A549 (cell line): ENCODE results near the gene ZBTB20. TPM values are rescaled to one million over a fixed set of nuclear protein-coding genes. Genes with fewer than 3 reads are reported as not detected.

Experiments used
- ATAC-seq, 2 experiments: fragments of 200-7000 bp in 1 of 2; fragments of >200 bp in 1 of 2; cut with Nextera tagmentation in 1 of 2; cut with Tn5 transposase in 1 of 2; 3 replicates each; pipeline versions ENCODE4 v1.8.0 to v1.9.1; 2018 to 2020; ENCODE audit warnings: mild to moderate bottlenecking in 1 of 2, moderate library complexity in 1 of 2
- CTCF ChIA-PET: fragments of 300-600 bp; sonication (Branson Sonifier 250); formaldehyde crosslinking; extraction: SDS; loops from one replicate; lab custom pipeline; 2021; ENCODE audit warnings: antibody characterized with exemption, inconsistent platforms; lab: Yijun Ruan, JAX
- POLR2A ChIA-PET: fragments of 350-600 bp; formaldehyde crosslinking; extraction: SDS; loops from one replicate; lab custom pipeline; 2021; ENCODE audit warnings: antibody characterized with exemption, inconsistent platforms; lab: Yijun Ruan, JAX
- DNase-seq, 2 experiments: peaks; one replicate each; pipeline versions ENCODE4 v3.0.0 to v3.0.0-alpha.2; 2011 to 2016; ENCODE audit warnings: low read depth in 1 of 2, low spot score in 1 of 2
- FAIRE-seq: peaks from 2 replicates; lab custom pipeline; 2011; peaks lifted over from hg19 to GRCh38; lab: Jason Lieb, UNC
- H3K27ac ChIP-seq, 2 experiments: fragments of >200 bp; sonication (Bioruptor Twin); formaldehyde crosslinking; 3 replicates each; pipeline ENCODE4 v1.5.1; 2016 to 2017
- H3K4me1 ChIP-seq: fragments of >200 bp; sonication (Bioruptor Twin); formaldehyde crosslinking; 3 replicates; pipeline ENCODE4 v1.6.1; 2016
- H3K4me2 ChIP-seq: fragments of >200 bp; sonication (Bioruptor Twin); formaldehyde crosslinking; 3 replicates; pipeline ENCODE4 v1.6.1; 2016
- H3K4me3 ChIP-seq: fragments of >200 bp; sonication (Bioruptor Twin); formaldehyde crosslinking; 3 replicates; pipeline ENCODE4 v1.5.1; 2016
- H3K9me3 ChIP-seq: fragments of >200 bp; sonication (Bioruptor Twin); formaldehyde crosslinking; 3 replicates; pipeline ENCODE4 v1.6.1; 2016
- BHLHE40 ChIP-seq: IDR thresholded peaks from 2 replicates; pipeline ENCODE4 v1.6.1; 2012; ENCODE audit warnings: low read depth, low read length, inconsistent platforms
- CEBPB ChIP-seq, 2 experiments: fragments of >200 bp in 1 of 2; sonication (Bioruptor Twin) in 1 of 2; formaldehyde crosslinking in 1 of 2; IDR thresholded peaks; 2 replicates each; pipeline ENCODE4 v1.6.1; 2012 to 2016
- CHD2 ChIP-seq: fragments of 150-350 bp; IDR thresholded peaks from 2 replicates; pipeline ENCODE4 v1.6.1; 2014; ENCODE audit warnings: low read length; ENCODE audit not compliant: partially characterized antibody
- CHD4 ChIP-seq: fragments of 200-600 bp; sonication (generic); IDR thresholded peaks from 2 replicates; pipeline ENCODE4 v1.6.1; 2016; ENCODE audit warnings: antibody characterized with exemption, mild to moderate bottlenecking, borderline replicate concordance
- HDAC2 ChIP-seq: fragments of 200-600 bp; sonication (generic); IDR thresholded peaks from 2 replicates; pipeline ENCODE4 v1.6.1; 2016
- HOXB13 ChIP-seq: fragments of 250-450 bp; sonication (Bioruptor Pico); IDR thresholded peaks from 2 replicates; pipeline ENCODE4 v1.5.0; 2020; ENCODE audit warnings: low read depth, mild to moderate bottlenecking, moderate library complexity
- MAFK ChIP-seq: fragments of 450-650 bp; IDR thresholded peaks from 2 replicates; pipeline ENCODE4 v1.6.1; 2014; ENCODE audit not compliant: partially characterized antibody
- MAZ ChIP-seq: fragments of 150-350 bp; IDR thresholded peaks from 2 replicates; pipeline ENCODE4 v1.6.1; 2014; ENCODE audit warnings: antibody characterized with exemption, low read depth, low read length, borderline replicate concordance
- NR3C1 ChIP-seq: fragments of >200 bp; sonication (Bioruptor Twin); formaldehyde crosslinking; IDR thresholded peaks from 3 replicates; pipeline ENCODE4 v1.6.1; 2017
- PHF8 ChIP-seq: fragments of 200-600 bp; sonication (generic); IDR thresholded peaks from 2 replicates; pipeline ENCODE4 v1.6.1; 2016; ENCODE audit warnings: low read depth, mild to moderate bottlenecking, antibody characterized with exemption, moderate library complexity, borderline replicate concordance
- POLR2AphosphoS2 ChIP-seq: conservative IDR thresholded peaks from 2 replicates; pipeline ENCODE4 v1.6.1; 2012; ENCODE audit warnings: low read length, improper control_type of control experiment, inconsistent platforms
- RAD21 ChIP-seq, 2 experiments: fragments of >200 bp in 1 of 2; sonication (Bioruptor Twin) in 1 of 2; formaldehyde crosslinking in 1 of 2; IDR thresholded peaks in 1 of 2; conservative IDR thresholded peaks in 1 of 2; 2 replicates in 1 of 2; 3 replicates in 1 of 2; pipeline ENCODE4 v1.6.1; 2012 to 2018; ENCODE audit warnings: inconsistent platforms in 1 of 2
- RARB ChIP-seq: fragments of 250-450 bp; sonication (Bioruptor Pico); IDR thresholded peaks from 2 replicates; pipeline ENCODE4 v1.8.0; 2021; ENCODE audit warnings: mild to moderate bottlenecking, moderate library complexity
- RCOR1 ChIP-seq: fragments of 150-350 bp; IDR thresholded peaks from 2 replicates; pipeline ENCODE4 v1.6.1; 2014; ENCODE audit warnings: antibody characterized with exemption, low read length, low read depth
- SMC3 ChIP-seq: fragments of >200 bp; sonication (Bioruptor Twin); formaldehyde crosslinking; IDR thresholded peaks from 3 replicates; pipeline ENCODE4 v1.6.1; 2018; ENCODE audit warnings: inconsistent platforms
- SREBF2 ChIP-seq: fragments of 450-650 bp; IDR thresholded peaks from 2 replicates; pipeline ENCODE4 v1.6.1; 2014; ENCODE audit warnings: mild to moderate bottlenecking, moderate library complexity
- TFCP2L1 ChIP-seq: fragments of 250-450 bp; sonication (Bioruptor Pico); IDR thresholded peaks from 2 replicates; pipeline ENCODE4 v1.5.0; 2021; ENCODE audit warnings: mild to moderate bottlenecking
- TP53 ChIP-seq: fragments of 250-450 bp; sonication (Bioruptor Pico); IDR thresholded peaks from 2 replicates; pipeline ENCODE4 v1.5.0; 2021; ENCODE audit warnings: mild to moderate bottlenecking, moderate library complexity
- ZNF302 ChIP-seq: fragments of 250-450 bp; sonication (Bioruptor Pico); IDR thresholded peaks from 2 replicates; pipeline ENCODE4 v1.9.0; 2021; ENCODE audit warnings: inconsistent platforms, mild to moderate bottlenecking, moderate library complexity
- ZSCAN20 ChIP-seq: fragments of 250-450 bp; sonication (Bioruptor Pico); IDR thresholded peaks from 2 replicates; pipeline ENCODE4 v1.8.0; 2022; ENCODE audit warnings: mild to moderate bottlenecking, moderate library complexity
- WGBS: methylation state at CpG from one replicate; pipeline ENCODE4 v1.1.6; 2017; ENCODE audit errors: missing lambda C conversion rate; 5-methylcytosine and 5-hydroxymethylcytosine counted together
- polyA plus RNA-seq, 4 experiments: library from polyadenylated mRNA; depleted of rRNA in 3 of 4; stranded (reverse); fragments of >200 nt; fragmentation: RNase III in 1 of 4; extraction: RNeasy Plus Mini Kit Qiagen cat#74134 plus additional on column Dnase treatment in 1 of 4; gene quantifications; 2 replicates in 3 of 4; 3 replicates in 1 of 4; pipeline ENCODE4 v1.2.3, GENCODE V29; 2011 to 2017
- TF ChIP-seq, protein P1 (sequence below): IDR thresholded peaks from 2 replicates; pipeline ENCODE4 v1.6.1; 2012
- TF ChIP-seq, protein P2 (sequence below): fragments of >200 bp; sonication (Bioruptor Twin); formaldehyde crosslinking; IDR thresholded peaks from 3 replicates; pipeline ENCODE4 v1.6.1; 2016
- TF ChIP-seq, protein P3 (sequence below): fragments of 150-350 bp; IDR thresholded peaks from 2 replicates; pipeline ENCODE4 v1.6.1; 2014; ENCODE audit warnings: low read depth, mild to moderate bottlenecking, low read length
- TF ChIP-seq, protein P4 (sequence below): fragments of 250-450 bp; sonication (Bioruptor Pico); IDR thresholded peaks from 2 replicates; pipeline ENCODE4 v1.5.0; 2021; ENCODE audit warnings: mild to moderate bottlenecking, moderate library complexity, borderline replicate concordance
- TF ChIP-seq, protein P5 (sequence below): fragments of >200 bp; sonication (Bioruptor Twin); formaldehyde crosslinking; IDR thresholded peaks from 2 replicates; pipeline ENCODE4 v1.6.1; 2016
- TF ChIP-seq, protein P6 (sequence below): fragments of 250-450 bp; sonication (Bioruptor Pico); IDR thresholded peaks from 2 replicates; pipeline ENCODE4 v1.5.0; 2020; ENCODE audit warnings: low read depth, mild to moderate bottlenecking, moderate library complexity

The ZBTB20 gene
- polyA plus RNA-seq, 2 of the 4 experiments (the other 2 are of a cell fraction), result 0.85 to 5.0 TPM

DNA sequence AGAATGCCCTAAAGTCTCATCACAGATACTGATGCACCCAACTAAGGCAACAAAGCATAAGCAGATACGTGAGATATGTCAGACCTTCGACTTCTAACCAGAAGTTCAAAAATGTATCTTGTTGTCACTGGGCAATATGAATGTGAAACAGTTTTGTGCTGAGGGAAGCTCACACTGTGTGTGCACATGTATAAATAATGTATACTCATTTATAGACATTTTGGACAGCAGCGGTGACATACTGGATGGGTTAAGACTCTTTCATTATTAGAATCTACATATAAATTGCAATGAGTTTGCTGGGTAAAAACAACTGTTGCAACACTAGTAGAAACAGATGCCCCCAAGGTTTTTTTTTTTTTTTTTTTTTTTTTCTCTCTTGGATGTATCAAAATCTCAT, 815.4 kb downstream of the ZBTB20 start:
- no peak for DNase-seq
- H3K4me2 ChIP-seq, result no peak overlapping the region
- FAIRE-seq, result no peak
- no peaks in the 10 kb centered on the region for H3K4me1 ChIP-seq
- H3K27ac ChIP-seq, result no peak overlapping the region
- H3K4me3 ChIP-seq, result no peak overlapping the region
- no peak for TF ChIP-seq RARB (CRISPR knock-in tag)
- TF ChIP-seq, protein P1, sequence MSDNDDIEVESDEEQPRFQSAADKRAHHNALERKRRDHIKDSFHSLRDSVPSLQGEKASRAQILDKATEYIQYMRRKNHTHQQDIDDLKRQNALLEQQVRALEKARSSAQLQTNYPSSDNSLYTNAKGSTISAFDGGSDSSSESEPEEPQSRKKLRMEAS, result no peak
- no peak for TF ChIP-seq TFCP2L1 (CRISPR knock-in tag)
- TF ChIP-seq, protein P2, sequence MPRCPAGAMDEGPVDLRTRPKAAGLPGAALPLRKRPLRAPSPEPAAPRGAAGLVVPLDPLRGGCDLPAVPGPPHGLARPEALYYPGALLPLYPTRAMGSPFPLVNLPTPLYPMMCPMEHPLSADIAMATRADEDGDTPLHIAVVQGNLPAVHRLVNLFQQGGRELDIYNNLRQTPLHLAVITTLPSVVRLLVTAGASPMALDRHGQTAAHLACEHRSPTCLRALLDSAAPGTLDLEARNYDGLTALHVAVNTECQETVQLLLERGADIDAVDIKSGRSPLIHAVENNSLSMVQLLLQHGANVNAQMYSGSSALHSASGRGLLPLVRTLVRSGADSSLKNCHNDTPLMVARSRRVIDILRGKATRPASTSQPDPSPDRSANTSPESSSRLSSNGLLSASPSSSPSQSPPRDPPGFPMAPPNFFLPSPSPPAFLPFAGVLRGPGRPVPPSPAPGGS, result no peak
- TF ChIP-seq BHLHE40, result no peak
- no peak for TF ChIP-seq TP53 (CRISPR knock-in tag)
- no peak for TF ChIP-seq NR3C1
- TF ChIP-seq, all 56 proteins: peak for 0
- H3K9me3 ChIP-seq, result no peaks in the 10 kb centered on the region
- CTCF ChIA-PET, result interaction anchor here (1.1 kb wide), 1 partner anchor 18 kb away, joined by 3 read pairs; no protein-coding TSS in a partner anchor
- ATAC-seq, result no peak
- POLR2A ChIA-PET, result no interaction called here
- WGBS, result 95% methylated on average over 3 of the region's 3 CpGs

DNA sequence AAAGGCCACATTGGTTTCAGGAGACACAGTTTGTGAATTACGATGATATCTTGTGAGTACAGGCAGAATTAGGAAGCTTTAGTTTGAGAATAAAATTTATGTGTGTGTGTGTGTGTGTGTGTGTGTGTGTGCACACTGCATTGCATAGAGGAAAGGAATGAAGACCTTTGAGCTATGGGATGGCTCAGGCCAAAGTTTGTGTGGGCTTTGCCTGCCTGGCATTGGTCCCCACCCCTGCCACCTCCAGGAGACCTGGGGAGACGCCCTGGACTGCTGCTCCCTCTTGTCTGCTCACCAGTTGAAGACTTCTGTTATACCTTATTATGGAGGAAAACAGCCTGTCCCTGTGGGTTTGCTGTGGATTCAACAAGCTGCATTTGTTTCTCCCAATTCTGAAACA, 816.1 kb downstream of the ZBTB20 start:
- H3K4me2 ChIP-seq, result no peak overlapping the region
- FAIRE-seq (no peak), ATAC-seq (no peak), DNase-seq (no peak)
- CTCF ChIA-PET, result interaction anchor here (1.1 kb wide), 1 partner anchor 11 kb away, joined by 3 read pairs; no protein-coding TSS in a partner anchor
- H3K27ac ChIP-seq, result no peak overlapping the region
- TF ChIP-seq ZSCAN20 (CRISPR knock-in tag) (no peak), POLR2AphosphoS2 (no peak), SREBF2 (no peak), CEBPB (IDR thresholded peaks at IDR 0.05) (no peak), CHD2 (no peak), TP53 (CRISPR knock-in tag) (no peak), SMC3 (no peak)
- TF ChIP-seq, protein P3, sequence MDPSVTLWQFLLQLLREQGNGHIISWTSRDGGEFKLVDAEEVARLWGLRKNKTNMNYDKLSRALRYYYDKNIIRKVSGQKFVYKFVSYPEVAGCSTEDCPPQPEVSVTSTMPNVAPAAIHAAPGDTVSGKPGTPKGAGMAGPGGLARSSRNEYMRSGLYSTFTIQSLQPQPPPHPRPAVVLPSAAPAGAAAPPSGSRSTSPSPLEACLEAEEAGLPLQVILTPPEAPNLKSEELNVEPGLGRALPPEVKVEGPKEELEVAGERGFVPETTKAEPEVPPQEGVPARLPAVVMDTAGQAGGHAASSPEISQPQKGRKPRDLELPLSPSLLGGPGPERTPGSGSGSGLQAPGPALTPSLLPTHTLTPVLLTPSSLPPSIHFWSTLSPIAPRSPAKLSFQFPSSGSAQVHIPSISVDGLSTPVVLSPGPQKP, result no peak
- POLR2A ChIA-PET, result no interaction called here
- H3K9me3 ChIP-seq, result no peaks in the 10 kb centered on the region
- WGBS, result 95% methylated on average over 2 of the region's 2 CpGs
- no peak overlapping the region for H3K4me3 ChIP-seq
- H3K4me1 ChIP-seq, result no peaks in the 10 kb centered on the region

DNA sequence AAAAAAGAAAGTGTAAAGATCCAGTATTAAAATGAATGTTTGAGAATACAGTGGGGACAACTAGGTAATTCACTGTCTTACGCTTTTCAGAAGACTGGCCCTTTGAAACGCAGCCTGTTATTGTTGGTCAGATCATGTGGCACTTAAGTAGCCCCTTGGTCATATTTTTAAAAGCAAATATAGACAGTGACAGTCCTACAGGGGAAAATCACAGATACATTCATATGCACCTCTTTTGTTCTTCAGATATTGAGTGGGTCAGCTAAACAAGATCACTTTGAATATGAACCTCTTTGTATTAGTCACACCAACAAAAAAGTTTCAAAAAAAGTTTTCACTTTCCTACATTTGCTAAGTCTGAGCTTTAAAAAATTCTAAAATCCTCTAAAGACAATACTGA, 817.3 kb downstream of the ZBTB20 start:
- Histone ChIP-seq H3K4me2 (no peak overlapping the region), H3K4me3 (no peak overlapping the region), H3K9me3 (no peaks in the 10 kb centered on the region), H3K27ac (no peak overlapping the region)
- WGBS, result 95% methylated on average over 2 of the region's 2 CpGs
- ChIA-PET CTCF (no interaction called here), POLR2A (no interaction called here)
- FAIRE-seq (no peak), DNase-seq (no peak), ATAC-seq (no peak)
- TF ChIP-seq CHD4, result no peak
- TF ChIP-seq, protein P1, result no peak
- TF ChIP-seq RAD21 (conservative IDR thresholded peaks at IDR 0.05 in 1 of 2, IDR thresholded peaks at IDR 0.05 in 1 of 2), result no peak
- TF ChIP-seq MAFK, result no peak
- TF ChIP-seq HOXB13 (CRISPR knock-in tag), result no peak
- TF ChIP-seq, protein P4, sequence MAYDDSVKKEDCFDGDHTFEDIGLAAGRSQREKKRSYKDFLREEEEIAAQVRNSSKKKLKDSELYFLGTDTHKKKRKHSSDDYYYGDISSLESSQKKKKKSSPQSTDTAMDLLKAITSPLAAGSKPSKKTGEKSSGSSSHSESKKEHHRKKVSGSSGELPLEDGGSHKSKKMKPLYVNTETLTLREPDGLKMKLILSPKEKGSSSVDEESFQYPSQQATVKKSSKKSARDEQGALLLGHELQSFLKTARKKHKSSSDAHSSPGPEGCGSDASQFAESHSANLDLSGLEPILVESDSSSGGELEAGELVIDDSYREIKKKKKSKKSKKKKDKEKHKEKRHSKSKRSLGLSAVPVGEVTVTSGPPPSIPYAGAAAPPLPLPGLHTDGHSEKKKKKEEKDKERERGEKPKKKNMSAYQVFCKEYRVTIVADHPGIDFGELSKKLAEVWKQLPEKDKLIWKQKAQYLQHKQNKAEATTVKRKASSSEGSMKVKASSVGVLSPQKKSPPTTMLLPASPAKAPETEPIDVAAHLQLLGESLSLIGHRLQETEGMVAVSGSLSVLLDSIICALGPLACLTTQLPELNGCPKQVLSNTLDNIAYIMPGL (CRISPR knock-in tag), result no peak
- TF ChIP-seq TP53 (CRISPR knock-in tag), result no peak
- no peak for TF ChIP-seq MAZ
- TF ChIP-seq, protein P5, sequence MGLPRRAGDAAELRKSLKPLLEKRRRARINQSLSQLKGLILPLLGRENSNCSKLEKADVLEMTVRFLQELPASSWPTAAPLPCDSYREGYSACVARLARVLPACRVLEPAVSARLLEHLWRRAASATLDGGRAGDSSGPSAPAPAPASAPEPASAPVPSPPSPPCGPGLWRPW, result no peak
- TF ChIP-seq NR3C1, result no peak
- no peak for TF ChIP-seq SMC3
- no peak for TF ChIP-seq ZNF302
- TF ChIP-seq, protein P6, sequence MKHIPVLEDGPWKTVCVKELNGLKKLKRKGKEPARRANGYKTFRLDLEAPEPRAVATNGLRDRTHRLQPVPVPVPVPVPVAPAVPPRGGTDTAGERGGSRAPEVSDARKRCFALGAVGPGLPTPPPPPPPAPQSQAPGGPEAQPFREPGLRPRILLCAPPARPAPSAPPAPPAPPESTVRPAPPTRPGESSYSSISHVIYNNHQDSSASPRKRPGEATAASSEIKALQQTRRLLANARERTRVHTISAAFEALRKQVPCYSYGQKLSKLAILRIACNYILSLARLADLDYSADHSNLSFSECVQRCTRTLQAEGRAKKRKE, result no peak
- no peak for TF ChIP-seq PHF8
- no peak for TF ChIP-seq CEBPB (IDR thresholded peaks at IDR 0.05)
- no peak for TF ChIP-seq RCOR1
- no peak for TF ChIP-seq HDAC2
- TF ChIP-seq, all 56 proteins: peak for 0
- H3K4me1 ChIP-seq, result peaks cover 2% of the 10 kb centered on the region; the same call in 2 of the 3 replicates
